ENCODE data around the gene MTTP. TPM values are rescaled to one million over a fixed set of nuclear protein-coding genes. Genes with fewer than 3 reads are reported as not detected.
A peak's percentile ranks its signal among the peaks of the same experiment; 100 is the strongest.

The MTTP gene
- total and polyA plus RNA-seq, 9 donors: 0.40 to 25.5 (median 1.1) TPM

GRCh38 chr4:99587803-99588202, 13.2 kb downstream of the MTTP start:
- Histone ChIP-seq H3K4me3 (ENCODE audit: low read length) (no peak overlapping the region), H3K27ac (ENCODE audit: low read length) (no peak overlapping the region), H3K36me3 (ENCODE audit: control insufficient read depth, insufficient read depth, low read length) (no peaks in the 10 kb centered on the region), H3K9me3 (replicated peaks; ENCODE audit: control insufficient read depth, low read depth, low read length) (no peaks in the 10 kb centered on the region), H3K4me1 (ENCODE audit: control insufficient read depth, insufficient read depth, low read length) (no peaks in the 10 kb centered on the region), H3K27me3 (ENCODE audit: control insufficient read depth, insufficient read depth, low read length) (no peaks in the 10 kb centered on the region)
- DNase-seq: no peak
- WGBS (ENCODE audit: insufficient coverage): no CpG with 5 or more reads among the region's 1 CpG

- WGBS (ENCODE audit: insufficient coverage): no CpG with 5 or more reads among the region's 3 CpGs
Measured at GRCh38 chr4:99591757-99592156, 17.1 kb downstream of the MTTP start.

GRCh38 chr4:99593781-99594641, 19.4 kb downstream of the MTTP start:
- no peak for DNase-seq
- H3K36me3 ChIP-seq (ENCODE audit: control insufficient read depth, insufficient read depth, low read length): no peaks in the 10 kb centered on the region
- WGBS (ENCODE audit: insufficient coverage): no CpG with 5 or more reads among the region's 4 CpGs
- no peaks in the 10 kb centered on the region for H3K27me3 ChIP-seq (ENCODE audit: control insufficient read depth, insufficient read depth, low read length)
- H3K9me3 ChIP-seq (replicated peaks; ENCODE audit: control insufficient read depth, low read depth, low read length): no peaks in the 10 kb centered on the region
- no peak overlapping the region for H3K27ac ChIP-seq (ENCODE audit: low read length)
- no peaks in the 10 kb centered on the region for H3K4me1 ChIP-seq (ENCODE audit: control insufficient read depth, insufficient read depth, low read length)
- no peak overlapping the region for H3K4me3 ChIP-seq (ENCODE audit: low read length)

More at GRCh38 chr4:99591757-99592156, 17.1 kb downstream of the MTTP start:
- Histone ChIP-seq H3K27me3 (ENCODE audit: control insufficient read depth, insufficient read depth, low read length) (no peaks in the 10 kb centered on the region), H3K4me3 (ENCODE audit: low read length) (no peak overlapping the region), H3K36me3 (ENCODE audit: control insufficient read depth, insufficient read depth, low read length) (no peaks in the 10 kb centered on the region), H3K9me3 (replicated peaks; ENCODE audit: control insufficient read depth, low read depth, low read length) (no peaks in the 10 kb centered on the region), H3K4me1 (ENCODE audit: control insufficient read depth, insufficient read depth, low read length) (no peaks in the 10 kb centered on the region), H3K27ac (ENCODE audit: low read length) (no peak overlapping the region)
- DNase-seq: no peak

- no CpG with 5 or more reads among the region's 2 CpGs for WGBS (ENCODE audit: insufficient coverage)
- no peak overlapping the region for H3K4me3 ChIP-seq (ENCODE audit: low read length)
- no peaks in the 10 kb centered on the region for H3K9me3 ChIP-seq (replicated peaks; ENCODE audit: control insufficient read depth, low read depth, low read length)
- no peak overlapping the region for H3K27ac ChIP-seq (ENCODE audit: low read length)
- H3K4me1 ChIP-seq (ENCODE audit: control insufficient read depth, insufficient read depth, low read length): no peaks in the 10 kb centered on the region
- DNase-seq: no peak
- no peaks in the 10 kb centered on the region for H3K36me3 ChIP-seq (ENCODE audit: control insufficient read depth, insufficient read depth, low read length)
- H3K27me3 ChIP-seq (ENCODE audit: control insufficient read depth, insufficient read depth, low read length): no peaks in the 10 kb centered on the region
Measured at GRCh38 chr4:99594818-99595217, 20.2 kb downstream of the MTTP start.

- Histone ChIP-seq H3K27me3 (ENCODE audit: control insufficient read depth, insufficient read depth, low read length) (no peaks in the 10 kb centered on the region), H3K27ac (ENCODE audit: low read length) (no peak overlapping the region), H3K4me1 (ENCODE audit: control insufficient read depth, insufficient read depth, low read length) (peaks cover 4% of the 10 kb centered on the region), H3K36me3 (ENCODE audit: control insufficient read depth, insufficient read depth, low read length) (no peaks in the 10 kb centered on the region), H3K4me3 (ENCODE audit: low read length) (no peak overlapping the region), H3K9me3 (replicated peaks; ENCODE audit: control insufficient read depth, low read depth, low read length) (no peaks in the 10 kb centered on the region)
- DNase-seq: no peak
- no CpG with 5 or more reads among the region's 2 CpGs for WGBS (ENCODE audit: insufficient coverage)
Measured at GRCh38 chr4:99606716-99607115, 32.1 kb downstream of the MTTP start.

- Histone ChIP-seq H3K4me3 (ENCODE audit: low read length) (no peak overlapping the region), H3K9me3 (replicated peaks; ENCODE audit: control insufficient read depth, low read depth, low read length) (no peaks in the 10 kb centered on the region), H3K27ac (ENCODE audit: low read length) (no peak overlapping the region), H3K36me3 (ENCODE audit: control insufficient read depth, insufficient read depth, low read length) (no peaks in the 10 kb centered on the region), H3K4me1 (ENCODE audit: control insufficient read depth, insufficient read depth, low read length) (peaks cover 4% of the 10 kb centered on the region), H3K27me3 (ENCODE audit: control insufficient read depth, insufficient read depth, low read length) (no peaks in the 10 kb centered on the region)
- 80% methylated on average over 1 of the region's 5 CpGs for WGBS (ENCODE audit: insufficient coverage)
- DNase-seq: no peak
Measured at GRCh38 chr4:99608417-99608816, 33.8 kb downstream of the MTTP start.

- Histone ChIP-seq H3K27me3 (ENCODE audit: control insufficient read depth, insufficient read depth, low read length) (no peaks in the 10 kb centered on the region), H3K4me3 (ENCODE audit: low read length) (no peak overlapping the region), H3K4me1 (ENCODE audit: control insufficient read depth, insufficient read depth, low read length) (peaks cover 4% of the 10 kb centered on the region), H3K27ac (ENCODE audit: low read length) (peak overlapping the region; percentile 25), H3K36me3 (ENCODE audit: control insufficient read depth, insufficient read depth, low read length) (no peaks in the 10 kb centered on the region), H3K9me3 (replicated peaks; ENCODE audit: control insufficient read depth, low read depth, low read length) (no peaks in the 10 kb centered on the region)
- DNase-seq: peak; percentile 69
- WGBS (ENCODE audit: insufficient coverage): 73% methylated on average over 3 of the region's 5 CpGs
Measured at GRCh38 chr4:99610605-99611175, 36.1 kb downstream of the MTTP start.

- DNase-seq: peak; percentile 21
Measured at GRCh38 chr4:99612281-99612680, 37.7 kb downstream of the MTTP start.

GRCh38 chr4:99612704-99613103, 38.1 kb downstream of the MTTP start:
- 40% methylated on average over 1 of the region's 5 CpGs for WGBS (ENCODE audit: insufficient coverage)
- no peaks in the 10 kb centered on the region for H3K9me3 ChIP-seq (replicated peaks; ENCODE audit: control insufficient read depth, low read depth, low read length)
- no peak overlapping the region for H3K4me3 ChIP-seq (ENCODE audit: low read length)
- H3K27ac ChIP-seq (ENCODE audit: low read length): no peak overlapping the region
- peaks cover 5% of the 10 kb centered on the region for H3K4me1 ChIP-seq (ENCODE audit: control insufficient read depth, insufficient read depth, low read length)
- no peaks in the 10 kb centered on the region for H3K27me3 ChIP-seq (ENCODE audit: control insufficient read depth, insufficient read depth, low read length)
- no peaks in the 10 kb centered on the region for H3K36me3 ChIP-seq (ENCODE audit: control insufficient read depth, insufficient read depth, low read length)
- DNase-seq: no peak

More at GRCh38 chr4:99612281-99612680, 37.7 kb downstream of the MTTP start:
- Histone ChIP-seq H3K4me1 (ENCODE audit: control insufficient read depth, insufficient read depth, low read length) (peaks cover 5% of the 10 kb centered on the region), H3K27ac (ENCODE audit: low read length) (no peak overlapping the region), H3K36me3 (ENCODE audit: control insufficient read depth, insufficient read depth, low read length) (no peaks in the 10 kb centered on the region), H3K4me3 (ENCODE audit: low read length) (no peak overlapping the region), H3K9me3 (replicated peaks; ENCODE audit: control insufficient read depth, low read depth, low read length) (no peaks in the 10 kb centered on the region), H3K27me3 (ENCODE audit: control insufficient read depth, insufficient read depth, low read length) (no peaks in the 10 kb centered on the region)
- no CpG with 5 or more reads among the region's 3 CpGs for WGBS (ENCODE audit: insufficient coverage)

GRCh38 chr4:99614491-99614890, 39.9 kb downstream of the MTTP start:
- WGBS (ENCODE audit: insufficient coverage): no CpG with 5 or more reads among the region's 1 CpG
- Histone ChIP-seq H3K4me1 (ENCODE audit: control insufficient read depth, insufficient read depth, low read length) (peaks cover 5% of the 10 kb centered on the region), H3K27me3 (ENCODE audit: control insufficient read depth, insufficient read depth, low read length) (no peaks in the 10 kb centered on the region), H3K36me3 (ENCODE audit: control insufficient read depth, insufficient read depth, low read length) (no peaks in the 10 kb centered on the region), H3K27ac (ENCODE audit: low read length) (no peak overlapping the region), H3K9me3 (replicated peaks; ENCODE audit: control insufficient read depth, low read depth, low read length) (no peaks in the 10 kb centered on the region), H3K4me3 (ENCODE audit: low read length) (no peak overlapping the region)
- DNase-seq: no peak
